ENCODE results near the gene SIN3A. TPM values are rescaled to one million over a fixed set of nuclear protein-coding genes. Genes with fewer than 3 reads are reported as not detected.

SIN3A gene
- total and polyA plus RNA-seq, 2 of the 8 experiments (the other 6 are each of a cell fraction or from before 2014, with no cell fraction given) = 69.5 to 109 TPM

MicroRNAs encoded within 50 kb of the gene (microRNA counts, 767-probe panel; counts per million panel counts)
- microRNA hsa-miR-631 = 879 counts per million, percentile 95 among the panel's probes with 10 or more counts

Small RNAs within 50 kb of the gene (microRNA-seq; reads per million reads assigned to microRNA genes)
- 0 reads per million in 2 experiments for gene MIR631 (ENCODE audit: borderline microRNAs expressed in 2 of 2, borderline number of aligned reads in 2 of 2, borderline replicate concordance in 1 of 2)

Small RNAs within 50 kb of the gene (small RNA-seq; reads per million reads assigned to genes)
- not detected for gene AC105036.2 (ENCODE audit: insufficient read depth)

Other genes with a start within 250 kb of the SIN3A start
- 35.6 and 38.5 TPM in 2 replicates for gene C15orf39, start 249.8 kb downstream of the SIN3A start, total RNA-seq (2021; fragmentation: NEBNext Ultra II Directional; extraction: Animal tissue kit (Norgen Biotek cat#: 25700))
- gene C15orf39, start 249.8 kb downstream of the SIN3A start, polyA plus RNA-seq (2011; rRNA removed) = 13.8 and 18.9 TPM in 2 replicates
- 0.35 TPM in 1 of 2 replicates, not detected in the other for gene GOLGA6C, start 193.4 kb downstream of the SIN3A start, total RNA-seq (2021; fragmentation: NEBNext Ultra II Directional; extraction: Animal tissue kit (Norgen Biotek cat#: 25700))
- gene GOLGA6C, start 193.4 kb downstream of the SIN3A start, polyA plus RNA-seq (2011; rRNA removed) = 0.14 and 0.17 TPM in 2 replicates
- 0.69 and 0.73 TPM in 2 replicates for gene GOLGA6D, start 168.9 kb downstream of the SIN3A start, total RNA-seq (2021; fragmentation: NEBNext Ultra II Directional; extraction: Animal tissue kit (Norgen Biotek cat#: 25700))
- gene GOLGA6D, start 168.9 kb downstream of the SIN3A start, polyA plus RNA-seq (2011; rRNA removed) = 0.20 and 0.27 TPM in 2 replicates
- 131 and 132 TPM in 2 replicates for gene COMMD4, start 115.6 kb downstream of the SIN3A start, total RNA-seq (2021; fragmentation: NEBNext Ultra II Directional; extraction: Animal tissue kit (Norgen Biotek cat#: 25700))
- 236 and 265 TPM in 2 replicates for gene COMMD4, start 115.6 kb downstream of the SIN3A start, polyA plus RNA-seq (2011; rRNA removed)
- gene NEIL1, start 104.7 kb downstream of the SIN3A start, total RNA-seq (2021; fragmentation: NEBNext Ultra II Directional; extraction: Animal tissue kit (Norgen Biotek cat#: 25700)) = 10.9 and 12.2 TPM in 2 replicates
- 10.4 and 19.5 TPM in 2 replicates for gene NEIL1, start 104.7 kb downstream of the SIN3A start, polyA plus RNA-seq (2011; rRNA removed)
- 79.1 and 88.9 TPM in 2 replicates for gene MAN2C1, start 83.1 kb downstream of the SIN3A start, total RNA-seq (2021; fragmentation: NEBNext Ultra II Directional; extraction: Animal tissue kit (Norgen Biotek cat#: 25700))
- gene MAN2C1, start 83.1 kb downstream of the SIN3A start, polyA plus RNA-seq (2011; rRNA removed) = 56.3 and 92.9 TPM in 2 replicates
- 44.5 and 46.6 TPM in 2 replicates for gene PTPN9, start 127.6 kb upstream of the SIN3A start, total RNA-seq (2021; fragmentation: NEBNext Ultra II Directional; extraction: Animal tissue kit (Norgen Biotek cat#: 25700))
- 49.7 and 57.4 TPM in 2 replicates for gene PTPN9, start 127.6 kb upstream of the SIN3A start, polyA plus RNA-seq (2011; rRNA removed)
- gene SNUPN, start 174.0 kb upstream of the SIN3A start, total RNA-seq (2021; fragmentation: NEBNext Ultra II Directional; extraction: Animal tissue kit (Norgen Biotek cat#: 25700)) = 26.2 and 28.2 TPM in 2 replicates
- gene SNUPN, start 174.0 kb upstream of the SIN3A start, polyA plus RNA-seq (2011; rRNA removed) = 11.6 and 13.3 TPM in 2 replicates
- gene IMP3, start 188.5 kb upstream of the SIN3A start, total RNA-seq (2021; fragmentation: NEBNext Ultra II Directional; extraction: Animal tissue kit (Norgen Biotek cat#: 25700)) = 114 and 122 TPM in 2 replicates
- gene IMP3, start 188.5 kb upstream of the SIN3A start, polyA plus RNA-seq (2011; rRNA removed) = 273 and 278 TPM in 2 replicates
- 22.9 and 24.8 TPM in 2 replicates for gene SNX33, start 196.2 kb upstream of the SIN3A start, total RNA-seq (2021; fragmentation: NEBNext Ultra II Directional; extraction: Animal tissue kit (Norgen Biotek cat#: 25700))
- gene SNX33, start 196.2 kb upstream of the SIN3A start, polyA plus RNA-seq (2011; rRNA removed) = 14.3 and 15.7 TPM in 2 replicates

Data from H1 (cell line).